NOMO-1 treated with dmso at 0.1 percent for 144 hours (cell line): ENCODE results near the gene LGALS16.
"Not testable (repeated sequence)": the region's sequence is repeated elsewhere in the genome, so short reads cannot be mapped to it uniquely, and the experiment has no call there.

Experiments
- DNase-seq: peaks from one replicate; lab custom pipeline; 2025; ENCODE audit not compliant: unreplicated experiment; lab: John Stamatoyannopoulos, UW

The LGALS16 gene

DNA sequence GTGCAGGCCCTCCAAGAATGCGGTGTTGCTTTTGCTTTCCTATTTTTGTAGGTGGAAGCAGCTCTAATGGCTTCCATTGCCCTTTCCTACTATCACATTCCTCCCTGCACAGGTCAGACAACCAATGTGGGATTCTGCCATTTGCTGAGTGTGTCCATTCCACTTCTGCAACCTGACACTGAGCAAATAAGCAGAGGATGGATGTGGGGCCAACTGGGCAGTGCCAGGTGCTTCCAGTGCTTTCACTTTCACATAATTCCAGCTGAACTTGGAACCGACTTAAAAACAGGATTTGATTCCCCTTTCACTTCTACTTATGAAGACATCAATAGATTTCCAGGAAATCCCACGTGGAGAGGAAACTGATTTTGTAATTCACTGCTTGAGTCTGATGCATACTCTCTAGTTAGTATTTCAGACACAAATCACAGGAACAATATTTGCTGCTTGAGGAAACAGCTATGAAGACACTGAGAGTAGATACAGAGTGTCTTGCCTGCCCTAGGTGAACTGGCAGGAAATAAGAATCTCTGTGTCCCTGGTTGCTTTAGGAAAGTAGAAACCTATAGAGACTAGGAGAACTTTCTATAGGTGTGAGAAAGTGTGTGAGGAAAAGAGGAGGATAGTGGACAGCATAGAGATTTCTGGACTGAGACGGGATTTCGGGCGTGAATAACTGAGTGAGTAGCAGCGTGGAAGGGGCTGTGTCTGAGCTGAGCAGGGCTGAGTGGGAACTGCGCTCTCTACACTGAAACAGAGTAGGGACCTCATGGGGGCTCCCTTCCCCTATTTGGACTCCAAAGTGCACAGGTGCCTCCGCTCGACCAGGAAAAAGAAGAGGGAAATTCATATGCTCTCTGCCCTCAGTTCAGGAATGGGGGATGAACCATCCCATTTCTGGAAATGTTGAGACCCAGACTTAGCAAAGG lies 22.5 kb downstream of the LGALS16 start:
- DNase-seq: no peak

DNA sequence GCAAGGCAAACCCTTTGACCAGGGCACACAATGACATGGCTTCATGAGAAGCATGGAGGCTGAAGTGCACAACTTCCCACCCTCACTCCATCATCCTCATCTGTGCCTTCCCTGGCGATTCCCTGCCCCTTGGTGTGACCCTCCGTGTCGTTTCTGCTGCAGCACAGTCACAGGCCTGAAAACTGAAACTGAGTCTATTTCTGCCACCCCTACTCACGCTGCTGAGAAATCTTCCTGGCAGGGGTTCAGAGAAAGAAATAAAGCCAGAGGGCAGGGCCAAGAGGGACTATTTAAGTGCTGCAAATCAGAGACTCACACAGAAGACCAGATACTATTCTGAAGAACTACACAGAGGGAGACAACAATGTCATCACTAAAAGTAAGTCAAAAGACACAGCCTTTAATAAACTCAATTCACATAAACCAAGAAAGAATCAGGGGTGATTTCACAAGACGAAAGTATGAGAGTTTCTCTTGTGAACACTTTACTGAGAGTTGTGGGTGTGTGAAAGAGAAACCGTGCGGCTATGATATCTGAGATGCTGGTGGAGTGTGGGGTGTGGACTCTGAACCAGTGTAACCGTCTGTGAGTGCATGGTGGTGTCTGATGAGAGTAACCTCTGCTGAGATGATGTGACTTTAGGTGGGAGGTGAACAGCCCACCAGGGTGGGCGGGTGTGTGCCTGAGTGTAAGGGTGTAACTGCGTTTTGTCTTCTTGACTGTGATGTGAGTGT lies 23.5 kb downstream of the LGALS16 start:
- no peak for DNase-seq

DNA sequence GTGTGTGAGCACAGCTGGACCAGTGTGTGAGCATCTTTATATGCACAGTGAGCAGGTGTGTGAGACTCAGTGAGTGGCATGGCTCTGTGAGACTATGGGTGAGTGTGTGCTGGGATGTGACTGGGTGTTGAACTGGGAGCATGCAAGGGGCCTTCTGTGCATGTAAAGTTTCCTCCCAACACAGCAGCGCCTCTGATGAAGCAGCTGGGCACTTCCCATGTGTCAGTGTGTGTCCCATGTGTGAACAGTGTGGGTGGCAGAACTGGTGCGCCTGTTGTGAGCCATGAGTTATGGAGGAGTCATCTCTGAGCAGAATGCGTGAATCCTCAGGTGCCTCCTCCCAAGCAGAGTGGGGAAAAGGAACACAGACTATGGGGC lies 24.1 kb downstream of the LGALS16 start:
- DNase-seq: no peak

DNA sequence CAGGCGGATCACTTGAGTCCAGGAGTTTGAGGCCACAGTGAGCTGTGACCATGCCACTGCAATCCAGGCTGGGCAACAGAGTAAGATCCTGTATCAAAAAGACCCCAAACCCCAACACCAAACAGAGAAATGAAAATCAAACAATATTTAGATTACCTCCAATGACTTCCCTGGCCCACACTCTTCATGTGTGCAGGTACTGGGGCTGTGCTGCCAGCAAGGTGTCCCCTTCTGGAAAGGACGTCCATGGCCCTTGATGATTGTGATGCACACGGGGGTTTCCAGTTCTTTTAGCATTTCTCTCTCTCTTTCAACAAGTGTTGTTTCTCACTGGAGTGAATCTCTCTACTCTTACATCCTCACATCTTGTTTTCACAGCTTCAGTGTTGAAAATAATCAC lies 24.9 kb downstream of the LGALS16 start:
- DNase-seq: no peak

DNA sequence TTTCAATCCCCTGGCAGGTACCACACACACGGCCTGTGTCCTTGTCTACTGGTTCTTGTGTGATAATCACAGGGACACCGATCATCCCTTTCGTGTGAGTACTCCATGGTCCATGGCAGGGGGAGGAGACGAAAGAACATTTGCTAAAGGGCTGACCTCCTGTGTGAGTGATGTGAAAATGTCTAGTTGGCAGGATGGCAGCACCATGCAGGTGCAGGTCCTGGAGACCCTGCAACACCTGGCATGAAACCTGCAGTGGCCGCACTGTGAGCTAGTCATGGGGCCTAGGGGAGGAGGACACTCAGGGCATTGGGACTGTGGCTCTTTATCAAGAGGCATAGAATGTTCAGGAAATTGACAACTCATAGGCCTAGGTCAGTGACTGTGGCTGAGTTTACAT lies 25.7 kb downstream of the LGALS16 start:
- DNase-seq: no peak

DNA sequence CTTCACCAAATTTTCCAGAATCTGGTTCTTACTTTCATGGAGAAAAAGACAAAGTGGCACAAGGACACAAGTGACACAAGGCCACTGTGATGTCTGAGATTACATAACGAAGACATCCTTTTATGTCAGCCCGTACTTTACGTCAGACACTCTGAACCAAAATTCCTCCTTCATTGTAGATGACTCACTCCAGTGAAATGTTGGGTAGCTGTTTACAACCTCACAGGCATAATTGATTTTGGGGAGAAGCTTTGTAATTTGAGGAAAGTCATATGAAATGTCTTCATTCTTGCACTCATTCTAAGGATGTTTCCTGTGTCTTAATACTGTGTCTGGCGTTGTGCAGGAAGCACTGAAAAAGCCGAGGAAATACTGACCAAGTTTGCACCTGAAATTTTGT lies 28.6 kb downstream of the LGALS16 start:
- no peak for DNase-seq

DNA sequence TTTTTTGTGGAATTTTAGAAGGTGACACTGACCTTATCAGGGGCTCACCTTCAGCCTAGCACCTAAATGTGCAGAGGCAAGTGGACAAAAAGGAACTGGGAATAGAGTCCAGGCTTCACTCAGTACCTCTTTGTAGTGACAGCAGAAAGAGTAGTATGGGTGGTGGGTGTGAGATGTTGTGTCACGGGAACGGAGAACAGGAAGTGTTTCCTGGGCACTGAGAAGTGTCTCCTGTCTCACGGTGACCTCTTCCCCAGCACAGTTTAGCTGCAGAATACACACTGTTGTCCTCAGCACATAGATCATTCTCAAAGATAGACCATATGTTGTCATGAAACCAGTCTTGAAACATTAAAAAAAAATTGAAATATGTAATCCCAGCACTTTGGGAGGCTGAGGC lies 31.0 kb downstream of the LGALS16 start:
- no peak for DNase-seq

DNA sequence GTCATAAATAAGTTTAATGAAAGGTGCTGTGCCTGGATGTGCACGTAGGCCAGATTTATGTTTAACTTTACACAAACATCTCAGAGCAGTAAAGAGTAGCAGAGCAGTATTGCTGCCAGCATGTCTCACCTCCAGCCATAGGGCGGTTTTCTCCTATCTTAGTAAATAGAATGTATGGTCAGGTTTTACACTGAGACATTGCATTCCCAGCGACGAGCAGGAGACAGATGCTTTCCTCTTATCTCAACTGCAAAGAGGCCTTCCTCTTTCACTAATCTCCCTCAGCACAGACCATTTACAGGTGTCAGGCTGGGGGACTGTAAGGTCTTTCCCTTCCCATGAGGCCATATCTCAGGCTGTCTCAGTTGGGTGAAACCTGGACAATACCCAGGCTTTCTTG lies 32.9 kb downstream of the LGALS16 start:
- DNase-seq: not testable (repeated sequence)

DNA sequence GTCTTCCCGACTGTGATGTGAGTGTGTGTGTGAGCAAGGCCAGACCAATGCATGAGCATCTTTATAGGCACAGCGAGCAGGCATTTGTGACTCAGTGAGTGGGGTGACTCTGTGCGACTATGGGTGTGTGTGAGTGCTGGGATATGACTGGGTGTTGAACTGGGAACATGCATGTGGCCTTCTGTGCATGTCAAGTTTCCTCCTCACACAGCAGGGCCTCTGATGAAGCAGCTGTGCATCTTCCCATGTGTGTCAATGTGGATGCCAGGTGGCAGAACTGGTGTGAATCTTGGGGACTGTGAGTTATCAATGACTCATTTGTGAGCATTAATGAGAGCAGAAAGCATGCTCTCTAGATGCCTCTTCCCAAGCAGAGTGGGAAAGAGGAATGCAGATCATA lies 36.5 kb downstream of the LGALS16 start:
- DNase-seq: no peak

DNA sequence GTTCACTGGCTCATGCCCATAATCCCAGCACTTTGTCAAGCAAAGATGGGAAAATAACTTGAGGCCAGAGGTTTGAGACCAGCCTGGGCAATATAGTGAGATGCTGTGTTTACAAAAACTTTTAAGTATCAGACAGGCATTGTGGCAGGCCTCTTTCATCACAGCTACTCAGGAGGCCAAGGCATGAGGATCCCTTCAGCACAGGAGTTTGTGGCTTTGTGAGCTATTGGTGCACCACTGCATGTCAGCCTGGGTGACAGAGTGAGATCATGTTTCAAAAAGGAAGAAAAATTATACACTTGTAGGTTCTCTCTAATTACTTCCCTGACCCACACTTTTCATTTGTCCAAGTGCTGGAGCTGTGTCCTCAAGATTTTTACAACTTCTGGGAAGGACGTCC lies 37.1 kb downstream of the LGALS16 start:
- DNase-seq: no peak

DNA sequence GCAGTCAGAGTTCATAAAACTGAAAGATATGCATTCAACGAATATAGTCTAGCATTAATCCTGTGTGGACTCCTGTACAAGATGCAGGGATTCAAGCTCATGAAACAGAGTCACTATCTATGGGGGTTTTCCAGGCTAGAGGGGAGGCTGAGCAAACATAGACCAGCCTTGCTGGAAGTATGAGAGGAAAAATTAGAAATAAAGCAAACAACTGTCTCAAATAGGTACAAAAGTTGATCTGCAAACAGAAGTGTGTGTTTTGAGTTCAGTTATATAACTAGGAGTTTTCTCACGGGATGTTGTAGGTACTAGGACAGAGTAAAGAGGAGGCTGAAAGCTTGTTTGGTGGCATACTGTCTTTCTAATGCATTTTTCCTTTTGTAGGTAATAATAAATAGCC lies 40.0 kb downstream of the LGALS16 start:
- no peak for DNase-seq

DNA sequence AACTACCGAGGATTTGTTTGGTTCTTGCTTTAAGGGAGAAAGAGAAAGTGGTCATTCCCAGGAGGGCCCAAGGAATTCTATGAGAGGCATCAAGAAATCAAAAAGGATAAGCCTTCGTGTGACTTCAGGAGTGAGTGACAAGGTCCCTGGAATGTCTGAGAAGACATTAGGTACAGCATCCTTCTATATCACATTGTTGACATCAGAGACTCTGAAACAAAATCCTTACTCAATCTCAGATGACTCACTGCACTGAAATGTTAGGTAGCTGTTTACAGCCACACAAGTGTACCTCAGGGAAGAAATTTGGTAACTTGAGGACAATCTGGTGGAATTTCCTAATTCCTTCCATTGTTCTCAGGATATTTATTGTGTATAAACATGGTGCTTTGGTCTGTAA lies 40.7 kb downstream of the LGALS16 start:
- no peak for DNase-seq

DNA sequence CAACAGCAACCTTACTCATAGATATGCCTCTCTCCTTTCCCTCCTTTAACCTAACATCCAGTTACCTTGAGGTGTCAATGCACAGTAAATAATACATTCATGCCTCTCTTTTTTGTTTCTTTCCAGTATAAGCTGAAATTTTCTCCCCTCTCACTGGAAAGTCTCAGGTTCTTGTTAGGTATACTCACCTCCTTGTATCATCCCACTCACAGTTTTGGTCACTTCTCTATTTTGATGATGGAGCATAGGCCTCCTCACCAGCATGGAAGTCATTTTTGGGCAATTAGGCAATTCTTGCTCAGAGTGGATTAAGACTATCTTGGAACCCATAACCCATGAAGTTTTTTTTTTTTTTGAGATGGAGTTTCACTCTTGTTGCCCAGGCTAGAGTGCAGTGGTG lies 42.8 kb downstream of the LGALS16 start:
- no peak for DNase-seq

DNA sequence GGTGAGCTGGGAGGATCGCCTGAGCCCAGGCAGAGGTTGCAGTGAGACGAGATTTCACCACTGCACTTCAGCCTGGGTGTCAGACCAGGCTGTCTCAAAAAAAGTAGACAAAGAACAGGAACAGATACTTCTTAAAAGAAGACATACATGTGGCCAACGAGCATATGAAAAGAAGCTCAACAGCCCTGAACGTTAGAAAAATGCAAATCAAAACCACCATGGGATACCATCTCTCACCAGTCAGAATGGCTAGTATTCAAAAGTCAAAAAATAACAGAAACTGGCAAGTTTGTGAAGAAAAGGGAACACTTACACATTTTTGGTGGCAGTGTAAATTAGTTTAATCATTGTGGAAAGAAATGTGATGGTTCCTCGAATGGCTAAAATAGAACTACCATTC lies 45.6 kb downstream of the LGALS16 start:
- DNase-seq: no peak

DNA sequence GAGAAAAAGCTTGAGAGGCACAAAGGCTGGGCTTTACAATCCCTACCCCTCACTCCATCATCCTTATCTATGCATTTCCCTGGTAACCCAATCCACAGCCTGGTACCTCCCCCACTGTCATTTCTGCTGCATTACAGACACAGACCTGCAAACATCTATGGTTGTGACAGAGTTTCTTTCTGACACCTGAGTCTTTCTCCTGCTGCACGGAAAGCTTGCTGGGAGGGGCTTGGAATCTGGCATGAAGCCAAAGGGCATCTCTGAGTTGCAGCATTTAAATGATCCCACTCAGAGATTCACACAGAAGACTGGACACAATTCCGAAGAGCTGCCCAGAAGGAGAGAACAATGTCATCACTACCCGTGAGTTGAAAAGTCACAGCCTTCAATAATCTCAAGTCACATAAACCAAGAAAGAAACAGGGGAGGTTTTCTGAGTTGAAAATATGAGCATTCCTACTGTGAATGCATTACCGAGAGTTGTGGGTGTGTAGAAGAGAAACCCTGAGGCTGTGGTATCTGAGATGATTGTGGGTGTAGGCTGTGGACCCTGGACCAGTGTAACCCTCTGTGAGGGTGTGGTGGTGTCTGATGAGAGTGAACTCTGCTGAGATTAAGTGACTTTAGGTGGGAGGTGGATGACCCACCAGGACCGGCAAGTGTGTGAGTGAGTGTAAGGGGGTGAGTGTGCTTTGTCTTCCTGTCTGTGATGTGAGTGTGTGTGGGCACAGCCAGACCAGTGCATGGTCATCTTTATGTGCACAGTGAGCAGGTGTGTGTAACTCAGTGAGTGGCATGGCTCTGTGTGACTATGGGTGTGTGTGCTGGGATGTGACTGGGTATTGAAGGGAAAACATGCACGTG lies 48.7 kb downstream of the LGALS16 start, which contains the start of gene LGALS14:
Gene LGALS14, plus strand, starts transcription at position 301 of the 864 bp plus-strand sequence. Its CDS starts 48 bp downstream, at position 349.
- no peak for DNase-seq

DNA sequence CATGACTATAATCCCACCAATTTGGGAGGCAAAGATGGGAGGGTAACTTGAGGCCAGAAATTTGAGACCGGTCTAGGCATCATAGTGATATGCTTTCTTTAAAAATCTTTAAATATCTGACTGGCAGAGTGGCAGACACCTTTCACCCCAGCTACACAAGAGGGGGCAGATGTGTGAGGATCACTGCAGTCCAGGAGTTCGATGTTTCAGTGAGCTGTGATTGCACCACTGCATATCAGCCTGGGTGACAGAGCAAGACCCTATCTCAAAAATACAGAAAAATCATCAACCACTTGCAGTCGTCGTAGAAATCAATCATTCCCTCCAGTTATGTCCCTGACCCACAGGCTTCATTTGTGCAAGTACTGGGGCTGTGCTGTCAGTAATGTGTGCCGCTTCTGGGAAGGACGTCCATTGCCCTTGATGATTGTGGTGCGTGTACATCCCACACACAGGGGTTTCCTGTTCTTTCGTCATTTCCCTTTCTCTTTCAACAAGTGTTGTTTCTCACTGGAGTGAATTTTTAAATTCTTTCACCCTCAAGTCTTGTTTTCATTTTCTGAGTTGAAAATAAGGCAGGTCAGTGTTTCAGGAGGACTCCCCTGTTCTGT lies 50.0 kb downstream of the LGALS16 start:
- DNase-seq: no peak

DNA sequence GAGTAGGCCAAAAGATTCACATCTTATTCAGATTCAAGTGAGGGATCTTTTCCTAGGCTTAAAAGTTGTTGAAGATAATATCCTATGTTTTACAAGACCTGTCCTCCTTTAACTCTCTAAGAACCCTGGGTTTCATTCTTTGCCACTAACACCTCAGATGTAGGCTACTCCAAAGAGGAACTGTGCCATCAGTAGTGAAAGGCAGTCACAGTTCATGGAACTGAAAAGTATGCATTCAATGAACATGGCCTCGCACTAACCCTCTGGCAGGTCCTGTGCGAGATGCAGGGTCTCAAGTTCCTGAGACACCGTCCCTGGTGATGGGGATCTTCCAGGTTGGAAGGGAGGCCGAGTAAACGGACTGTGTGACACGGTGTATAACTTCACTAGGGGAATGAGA lies 52.9 kb downstream of the LGALS16 start:
- no peak for DNase-seq

DNA sequence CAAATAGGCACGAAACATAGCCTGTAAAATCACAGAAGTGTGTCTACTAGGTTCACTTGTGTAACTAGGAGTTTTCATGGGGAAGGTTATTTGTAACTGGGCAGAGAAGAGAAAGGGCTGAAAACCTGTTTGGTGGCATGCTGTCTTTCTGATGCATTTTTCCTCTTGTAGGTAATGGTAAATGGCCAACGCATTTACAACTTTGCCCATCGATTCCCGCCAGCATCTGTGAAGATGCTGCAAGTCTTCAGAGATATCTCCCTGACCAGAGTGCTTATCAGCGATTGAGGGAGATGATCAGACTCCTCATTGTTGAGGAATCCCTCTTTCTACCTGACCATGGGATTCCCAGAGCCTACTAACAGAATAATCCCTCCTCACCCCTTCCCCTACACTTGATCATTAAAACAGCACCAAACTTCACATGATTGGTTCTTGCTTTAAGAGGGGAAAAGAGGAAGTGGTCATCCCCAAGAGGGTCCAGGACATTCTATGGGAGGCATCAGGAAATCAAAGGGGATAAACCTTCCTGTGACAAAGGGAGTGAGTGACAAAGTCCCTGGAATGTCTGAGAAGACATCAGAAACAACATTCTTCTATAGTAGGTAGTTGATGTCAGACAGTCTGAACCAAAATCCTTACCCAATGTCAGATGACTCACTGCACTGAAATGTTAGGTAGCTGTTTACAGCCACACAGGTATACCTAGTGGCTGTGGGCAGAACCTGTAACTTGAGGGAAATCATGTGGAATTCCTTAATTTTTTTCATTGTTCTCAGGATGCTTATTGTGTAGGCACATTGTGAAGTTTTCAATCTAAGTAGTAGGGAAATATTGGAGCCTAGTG lies 53.5 kb downstream of the LGALS16 start:
- no peak for DNase-seq
